Keratinocyte (primary cell): ENCODE results near the gene MAN1A2. TPM values are rescaled to one million over a fixed set of nuclear protein-coding genes. Genes with fewer than 3 reads are reported as not detected.

Experiments
- DNase-seq: peaks from one replicate; pipeline ENCODE4 v3.0.0-alpha.2; 2011; ENCODE audit warnings: low read depth, missing footprints, low spot score
- FAIRE-seq: peaks from 2 replicates; lab custom pipeline; 2011; peaks lifted over from hg19 to GRCh38; lab: Jason Lieb, UNC
- H2AFZ ChIP-seq: 2 replicates; pipeline ENCODE4 v1.6.0; 2012; ENCODE audit warnings: low read length, control low read depth, inconsistent platforms; ENCODE audit not compliant: control insufficient read depth
- H3K27ac ChIP-seq: 2 replicates; pipeline ENCODE4 v1.5.1; 2011; ENCODE audit warnings: low read length; ENCODE audit not compliant: control insufficient read depth, insufficient read depth
- H3K27me3 ChIP-seq: 3 replicates; pipeline ENCODE4 v1.6.0; 2011; ENCODE audit warnings: low read length; ENCODE audit not compliant: control insufficient read depth, insufficient read depth; ENCODE audit errors: extremely low read depth
- H3K36me3 ChIP-seq, 2 experiments: 2 replicates in 1 of 2; 3 replicates in 1 of 2; pipeline ENCODE4 v1.5.1; 2011; ENCODE audit warnings: low read length in 2 of 2, mild to moderate bottlenecking in 1 of 2; ENCODE audit not compliant: control insufficient read depth in 2 of 2, insufficient read depth in 2 of 2; ENCODE audit errors: extremely low read depth in 1 of 2
- H3K4me1 ChIP-seq: 3 replicates; pipeline ENCODE4 v1.5.1; 2011; ENCODE audit warnings: low read length; ENCODE audit not compliant: control insufficient read depth, insufficient read depth; ENCODE audit errors: extremely low read depth
- H3K4me2 ChIP-seq: 3 replicates; pipeline ENCODE4 v1.6.0; 2011; ENCODE audit warnings: low read depth, low read length; ENCODE audit not compliant: control insufficient read depth, insufficient read depth; ENCODE audit errors: extremely low read depth
- H3K4me3 ChIP-seq, 3 experiments: fragments of 200-600 bp in 1 of 3; sonication (generic) in 1 of 3; 2 replicates in 2 of 3; 3 replicates in 1 of 3; pipeline ENCODE4 v1.5.1; 2011 to 2016; ENCODE audit warnings: low read length in 3 of 3, mild to moderate bottlenecking in 3 of 3, control low read depth in 2 of 3, inconsistent platforms in 1 of 3, low read depth in 1 of 3, mixed read lengths in 1 of 3, mixed run types in 1 of 3, moderate library complexity in 1 of 3; ENCODE audit not compliant: control insufficient read depth in 2 of 3, insufficient read depth in 2 of 3; ENCODE audit errors: extremely low read depth in 1 of 3
- H3K79me2 ChIP-seq: 2 replicates; pipeline ENCODE4 v1.6.0; 2012; ENCODE audit warnings: low read length; ENCODE audit not compliant: control insufficient read depth, insufficient read depth
- H3K9ac ChIP-seq: 3 replicates; pipeline ENCODE4 v1.6.0; 2011; ENCODE audit warnings: low read length; ENCODE audit not compliant: control insufficient read depth, insufficient read depth; ENCODE audit errors: extremely low read depth
- H3K9me1 ChIP-seq: 3 replicates; pipeline ENCODE4 v1.6.0; 2011; ENCODE audit warnings: low read length; ENCODE audit not compliant: control insufficient read depth, insufficient read depth; ENCODE audit errors: extremely low read depth
- H3K9me3 ChIP-seq: 2 replicates; pipeline ENCODE4 v1.5.1; 2012; ENCODE audit warnings: low read depth, low read length; ENCODE audit not compliant: control insufficient read depth
- H4K20me1 ChIP-seq: 3 replicates; pipeline ENCODE4 v1.6.0; 2011; ENCODE audit warnings: low read length; ENCODE audit not compliant: control insufficient read depth, insufficient read depth; ENCODE audit errors: extremely low read depth
- EZH2 ChIP-seq: IDR thresholded peaks from one replicate; pipeline ENCODE4 v1.6.1; 2012; ENCODE audit warnings: inconsistent platforms, mild to moderate bottlenecking, low read length, moderate library complexity
- dilution Hi-C: fragments of 300-500 bp; cut with MboI; formaldehyde crosslinking; loops from one replicate; pipeline ENCODE4 v1.7.0; 2020; ENCODE audit warnings: low sequenced_read_pairs; ENCODE audit not compliant: extremely low pct_ligation_motif_present
- polyA plus RNA-seq, 5 experiments: library from polyadenylated mRNA; depleted of rRNA in 3 of 5; stranded (reverse) in 3 of 5; stranded (forward) in 1 of 5; unstranded in 1 of 5; fragments of >200 nt; gene quantifications; 1 replicate in 1 of 5; 2 replicates in 3 of 5; 3 replicates in 1 of 5; pipeline versions ENCODE4 v1.2.1 to v1.2.3, GENCODE V29; 2011 to 2012; ENCODE audit warnings: missing spikeins in 2 of 5, low read depth in 1 of 5, low replicate concordance in 1 of 5
- TF ChIP-seq, protein P1 (sequence below), 3 experiments: IDR thresholded peaks in 1 of 3; conservative IDR thresholded peaks in 1 of 3; optimal IDR thresholded peaks in 1 of 3; 2 replicates in 2 of 3; 3 replicates in 1 of 3; pipeline versions ENCODE3 to v1.5.1; 2011; ENCODE audit warnings: low read length in 3 of 3, mild to moderate bottlenecking in 3 of 3, moderate library complexity in 2 of 3, control low read depth in 1 of 3, inconsistent platforms in 1 of 3; ENCODE audit not compliant: insufficient read depth in 2 of 3; ENCODE audit errors: extremely low read depth in 1 of 3

The MAN1A2 gene
- polyA plus RNA-seq, 1 donor (not counting 4 experiments of a cell fraction or from before 2014, with no cell fraction given): 19.0 TPM

DNA sequence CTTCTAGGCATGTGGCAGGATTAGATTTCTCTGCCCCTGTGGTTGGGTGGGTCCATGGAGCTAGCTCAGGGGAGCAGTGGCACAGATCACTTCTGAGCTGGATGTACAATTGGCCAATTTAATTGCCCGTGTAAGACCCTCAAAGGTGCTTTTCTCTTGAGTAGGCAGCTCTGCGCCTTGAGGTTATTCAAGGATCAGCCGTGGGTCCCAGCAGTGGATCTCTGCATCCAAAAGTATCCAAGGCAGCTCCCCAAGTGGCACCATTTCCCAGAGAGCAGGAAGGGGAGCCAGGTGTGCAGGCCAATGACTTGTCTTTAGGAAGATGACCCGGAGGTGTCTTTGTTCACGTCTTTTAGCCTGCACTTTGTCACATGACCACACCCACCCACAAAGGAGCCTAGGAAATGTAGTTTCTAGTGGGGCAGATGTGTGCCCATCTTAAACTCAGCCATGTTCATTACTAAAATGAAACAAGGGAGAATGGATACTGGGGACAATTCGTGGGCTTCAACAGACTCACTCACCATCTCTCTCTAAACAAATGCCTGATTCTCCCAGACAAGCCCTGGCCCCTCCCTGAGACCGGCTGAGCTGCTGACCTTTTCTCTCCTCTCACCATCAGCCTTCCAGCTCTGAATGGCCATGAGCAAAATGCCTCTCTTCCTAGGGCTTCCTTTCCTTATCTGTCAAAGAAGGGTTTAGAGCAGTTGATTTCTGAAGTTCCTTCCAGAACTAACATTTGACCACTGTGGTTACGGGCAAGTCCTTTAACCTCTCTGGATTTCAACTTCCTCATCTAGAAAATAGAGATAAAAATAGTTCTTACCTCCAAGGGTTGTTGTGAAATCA is 197.2 kb downstream of the MAN1A2 start:
- Histone ChIP-seq H3K27ac (no peak overlapping the region), H3K4me3 (no peak overlapping the region), H3K36me3 (no peaks in the 10 kb centered on the region), H3K27me3 (no peaks in the 10 kb centered on the region), H3K79me2 (no peaks in the 10 kb centered on the region), H2AFZ (no peak overlapping the region), H4K20me1 (no peaks in the 10 kb centered on the region), H3K9me3 (no peaks in the 10 kb centered on the region), H3K9me1 (no peaks in the 10 kb centered on the region), H3K4me1 (no peaks in the 10 kb centered on the region), H3K4me2 (no peak overlapping the region), H3K9ac (no peak overlapping the region)
- no peak for DNase-seq
- FAIRE-seq: no peak
- TF ChIP-seq, protein P1, sequence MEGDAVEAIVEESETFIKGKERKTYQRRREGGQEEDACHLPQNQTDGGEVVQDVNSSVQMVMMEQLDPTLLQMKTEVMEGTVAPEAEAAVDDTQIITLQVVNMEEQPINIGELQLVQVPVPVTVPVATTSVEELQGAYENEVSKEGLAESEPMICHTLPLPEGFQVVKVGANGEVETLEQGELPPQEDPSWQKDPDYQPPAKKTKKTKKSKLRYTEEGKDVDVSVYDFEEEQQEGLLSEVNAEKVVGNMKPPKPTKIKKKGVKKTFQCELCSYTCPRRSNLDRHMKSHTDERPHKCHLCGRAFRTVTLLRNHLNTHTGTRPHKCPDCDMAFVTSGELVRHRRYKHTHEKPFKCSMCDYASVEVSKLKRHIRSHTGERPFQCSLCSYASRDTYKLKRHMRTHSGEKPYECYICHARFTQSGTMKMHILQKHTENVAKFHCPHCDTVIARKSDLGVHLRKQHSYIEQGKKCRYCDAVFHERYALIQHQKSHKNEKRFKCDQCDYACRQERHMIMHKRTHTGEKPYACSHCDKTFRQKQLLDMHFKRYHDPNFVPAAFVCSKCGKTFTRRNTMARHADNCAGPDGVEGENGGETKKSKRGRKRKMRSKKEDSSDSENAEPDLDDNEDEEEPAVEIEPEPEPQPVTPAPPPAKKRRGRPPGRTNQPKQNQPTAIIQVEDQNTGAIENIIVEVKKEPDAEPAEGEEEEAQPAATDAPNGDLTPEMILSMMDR (optimal IDR thresholded peaks at IDR 0.05 in 1 of 3, IDR thresholded peaks at IDR 0.05 in 1 of 3, conservative IDR thresholded peaks at IDR 0.05 in 1 of 3; ENCODE audit: extremely low read depth in 1 of 3, insufficient read depth in 2 of 3, low read length in 3 of 3): no peak
- TF ChIP-seq EZH2: no peak
- dilution Hi-C loops: no loop called here

DNA sequence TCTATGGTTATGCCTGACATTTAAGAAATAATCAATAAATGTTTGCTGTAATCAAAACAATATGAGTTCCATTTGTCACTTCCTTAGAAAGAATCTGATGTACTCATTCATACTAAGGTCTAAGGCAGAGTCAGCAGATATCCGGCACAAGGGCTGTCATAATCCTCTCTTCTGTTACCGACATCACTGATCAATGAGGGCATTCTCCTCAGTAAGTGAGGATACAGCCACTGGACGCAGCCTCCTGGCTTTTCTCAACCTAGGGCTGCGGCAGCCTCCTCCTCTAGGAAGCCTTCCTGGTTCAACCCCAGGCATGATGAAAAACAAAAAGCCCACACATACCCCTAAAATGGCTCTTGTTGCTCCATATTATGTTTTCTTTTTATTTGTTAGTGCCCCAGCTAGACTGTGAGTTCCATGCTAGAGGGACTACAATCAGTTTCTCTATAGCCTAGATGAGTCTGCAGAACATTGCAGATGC is 197.9 kb downstream of the MAN1A2 start:
- Histone ChIP-seq H3K9ac (no peak overlapping the region), H3K4me3 (no peak overlapping the region), H3K4me2 (no peak overlapping the region), H3K79me2 (no peaks in the 10 kb centered on the region), H3K36me3 (no peaks in the 10 kb centered on the region), H3K9me1 (no peaks in the 10 kb centered on the region), H3K9me3 (no peaks in the 10 kb centered on the region), H2AFZ (no peak overlapping the region), H3K4me1 (no peaks in the 10 kb centered on the region), H3K27me3 (no peaks in the 10 kb centered on the region), H4K20me1 (no peaks in the 10 kb centered on the region), H3K27ac (no peak overlapping the region)
- TF ChIP-seq, protein P1 (optimal IDR thresholded peaks at IDR 0.05 in 1 of 3, IDR thresholded peaks at IDR 0.05 in 1 of 3, conservative IDR thresholded peaks at IDR 0.05 in 1 of 3; ENCODE audit: extremely low read depth in 1 of 3, insufficient read depth in 2 of 3, low read length in 3 of 3): no peak
- no peak for TF ChIP-seq EZH2
- FAIRE-seq (no peak), DNase-seq (no peak)
- dilution Hi-C loops: no loop called here
